Cardiac fibroblast (primary cell): Measurements from ENCODE around the gene SGO2.

ENCODE experiments used
- DNase-seq, 2 donors: peaks; one replicate each; pipeline versions ENCODE4 v3.0.0 to v3.0.0-alpha.2; 2010; ENCODE audit warnings: low read depth in 2 of 2
- H3K4me3 ChIP-seq, 2 donors: replicated peaks in 1 of 2; 1 replicate in 1 of 2; 2 replicates in 1 of 2; pipeline ENCODE4 v1.5.1; 2011; ENCODE audit warnings: low read depth in 2 of 2, low read length in 2 of 2, mild to moderate bottlenecking in 2 of 2, moderate library complexity in 1 of 2
- CTCF ChIP-seq: IDR thresholded peaks from one replicate; pipeline ENCODE4 v1.5.1; 2011; ENCODE audit warnings: low read depth, mild to moderate bottlenecking, low read length, inconsistent platforms

The SGO2 gene

GRCh38 chr2:200578778-200579177 lies 52.8 kb downstream of the SGO2 start:
- H3K4me3 ChIP-seq, result no peak overlapping the region
- peak; percentile 61 to 77 for DNase-seq
- peak; percentile 72 for TF ChIP-seq CTCF

GRCh38 chr2:200584639-200585038 lies 58.6 kb downstream of the SGO2 start:
- no peak overlapping the region for H3K4me3 ChIP-seq
- DNase-seq, result no peak
- TF ChIP-seq CTCF, result no peak

- H3K4me3 ChIP-seq, result peak overlapping the region; percentile 61 to 62
- TF ChIP-seq CTCF, result no peak
- no peak for DNase-seq
Measured at GRCh38 chr2:200585340-200585729, 59.3 kb downstream of the SGO2 start.

- peak within 1 kb of the TSS; percentile 61 to 62 for H3K4me3 ChIP-seq
- no peak for TF ChIP-seq CTCF
- DNase-seq, result peak; percentile 67 to 78
Measured at GRCh38 chr2:200585730-200586643, 60.0 kb downstream of the SGO2 start, which contains the start of gene AOX1. AOX1 (plus strand) TSS chr2:200586014; CDS start chr2:200586109, 95 bp downstream.

- TF ChIP-seq CTCF, result no peak
- DNase-seq, result no peak
- H3K4me3 ChIP-seq, result peak overlapping the region; percentile 61 to 62
Measured at GRCh38 chr2:200586644-200586975, 60.6 kb downstream of the SGO2 start.

- H3K4me3 ChIP-seq, result no peak overlapping the region
- DNase-seq, result no peak
- TF ChIP-seq CTCF, result no peak
Measured at GRCh38 chr2:200587007-200587616, 61.1 kb downstream of the SGO2 start.
